BLaER1 (cell line): ENCODE data around the gene KLK8.
"Not testable (repeated sequence)": the region's sequence is repeated elsewhere in the genome, so short reads cannot be mapped to it uniquely, and the experiment has no call there.

Experiments used
- H3K27ac ChIP-seq: shearing (Covaris generic); formaldehyde crosslinking; 2 replicates; pipeline ENCODE4 v1.8.1; 2022
- H3K27me3 ChIP-seq: shearing (Covaris generic); formaldehyde crosslinking; 2 replicates; pipeline ENCODE4 v1.8.1; 2022
- H3K36me3 ChIP-seq: shearing (Covaris generic); formaldehyde crosslinking; 2 replicates; pipeline ENCODE4 v1.8.1; 2022
- H3K4me1 ChIP-seq: shearing (Covaris generic); formaldehyde crosslinking; 2 replicates; pipeline ENCODE4 v1.8.1; 2022
- H3K4me2 ChIP-seq: shearing (Covaris generic); formaldehyde crosslinking; 2 replicates; pipeline ENCODE4 v1.8.1; 2022
- H3K4me3 ChIP-seq: shearing (Covaris generic); formaldehyde crosslinking; 2 replicates; pipeline ENCODE4 v1.8.1; 2022
- H3K9ac ChIP-seq: shearing (Covaris generic); formaldehyde crosslinking; 2 replicates; pipeline ENCODE4 v1.8.1; 2022
- H3K9me3 ChIP-seq: shearing (Covaris generic); formaldehyde crosslinking; 2 replicates; pipeline ENCODE4 v1.8.1; 2022
- H4K20me1 ChIP-seq: shearing (Covaris generic); formaldehyde crosslinking; 2 replicates; pipeline ENCODE4 v1.8.1; 2022
- Cebpa-rat ChIP-seq: shearing (Covaris generic); IDR thresholded peaks from 2 replicates; pipeline ENCODE4 v1.8.1; 2022

KLK8 gene

GRCh38 chr19:50994129-50994528 is 7.3 kb downstream of the KLK8 start:
- no peak overlapping the region for H3K9ac ChIP-seq
- H3K36me3 ChIP-seq: no peaks in the 10 kb centered on the region
- TF ChIP-seq Cebpa-rat: no peak
- H3K4me2 ChIP-seq: no peak overlapping the region
- no peak overlapping the region for H3K27ac ChIP-seq
- H3K27me3 ChIP-seq: no peaks in the 10 kb centered on the region
- H3K4me3 ChIP-seq: no peak overlapping the region
- H3K4me1 ChIP-seq: no peaks in the 10 kb centered on the region
- H4K20me1 ChIP-seq: no peaks in the 10 kb centered on the region
- peaks cover 5% of the 10 kb centered on the region for H3K9me3 ChIP-seq

GRCh38 chr19:50992666-50993035 is 8.8 kb downstream of the KLK8 start:
- Histone ChIP-seq H3K4me1 (no peaks in the 10 kb centered on the region), H3K36me3 (no peaks in the 10 kb centered on the region), H3K27ac (no peak overlapping the region), H3K9me3 (peaks cover 5% of the 10 kb centered on the region), H3K4me2 (no peak overlapping the region), H3K27me3 (no peaks in the 10 kb centered on the region), H4K20me1 (no peaks in the 10 kb centered on the region), H3K4me3 (no peak overlapping the region), H3K9ac (no peak overlapping the region)
- no peak for TF ChIP-seq Cebpa-rat

- H3K27ac ChIP-seq, H3K9ac ChIP-seq, H3K9me3 ChIP-seq, H3K4me3 ChIP-seq, H3K36me3 ChIP-seq, H3K27me3 ChIP-seq, H3K4me1 ChIP-seq, H3K4me2 ChIP-seq, H4K20me1 ChIP-seq: not testable (repeated sequence)
These were observed 17.0 kb downstream of the KLK8 start for GRCh38 chr19:50984416-50984815.

- Histone ChIP-seq H3K9me3 (no peaks in the 10 kb centered on the region), H3K4me3 (no peak within 1 kb of the TSS), H3K36me3 (no peaks in the 10 kb centered on the region), H4K20me1 (no peaks in the 10 kb centered on the region), H3K27ac (no peak within 1 kb of the TSS), H3K27me3 (0 out of 2 replicates have a peak, but pooled peaks cover 8% of the 10 kb centered on the region), H3K4me1 (no peaks in the 10 kb centered on the region), H3K4me2 (no peak within 1 kb of the TSS), H3K9ac (no peak within 1 kb of the TSS)
- TF ChIP-seq Cebpa-rat: no peak
These were observed 17.6 kb downstream of the KLK8 start, which contains the start of gene KLK7 for GRCh38 chr19:50983625-50984292. TSS of gene KLK7 (minus strand) at chr19:50983917. CDS start at chr19:50982399, 1,518 bp downstream.

- 0 out of 2 replicates have a peak, but pooled peaks cover 8% of the 10 kb centered on the region for H3K27me3 ChIP-seq
- no peak overlapping the region for H3K4me3 ChIP-seq
- no peaks in the 10 kb centered on the region for H4K20me1 ChIP-seq
- no peak overlapping the region for H3K9ac ChIP-seq
- no peak for TF ChIP-seq Cebpa-rat
- no peaks in the 10 kb centered on the region for H3K9me3 ChIP-seq
- no peaks in the 10 kb centered on the region for H3K36me3 ChIP-seq
- H3K27ac ChIP-seq: no peak overlapping the region
- no peak overlapping the region for H3K4me2 ChIP-seq
- H3K4me1 ChIP-seq: no peaks in the 10 kb centered on the region
These were observed 19.2 kb downstream of the KLK8 start for GRCh38 chr19:50982186-50982585.

- H3K9ac ChIP-seq: no peak overlapping the region
- no peak for TF ChIP-seq Cebpa-rat
- no peaks in the 10 kb centered on the region for H3K9me3 ChIP-seq
- no peaks in the 10 kb centered on the region for H3K4me1 ChIP-seq
- no peaks in the 10 kb centered on the region for H4K20me1 ChIP-seq
- H3K27me3 ChIP-seq: 0 out of 2 replicates have a peak, but pooled peaks cover 8% of the 10 kb centered on the region
- H3K36me3 ChIP-seq: no peaks in the 10 kb centered on the region
- H3K4me3 ChIP-seq: no peak overlapping the region
- no peak overlapping the region for H3K27ac ChIP-seq
- no peak overlapping the region for H3K4me2 ChIP-seq
These were observed 19.7 kb downstream of the KLK8 start for GRCh38 chr19:50981587-50982146.

- Histone ChIP-seq H3K4me3 (no peak overlapping the region), H3K9me3 (no peaks in the 10 kb centered on the region), H3K9ac (no peak overlapping the region), H4K20me1 (no peaks in the 10 kb centered on the region), H3K4me2 (no peak overlapping the region), H3K36me3 (no peaks in the 10 kb centered on the region), H3K27me3 (0 out of 2 replicates have a peak, but pooled peaks cover 8% of the 10 kb centered on the region), H3K4me1 (no peaks in the 10 kb centered on the region), H3K27ac (no peak overlapping the region)
- no peak for TF ChIP-seq Cebpa-rat
These were observed 21.2 kb downstream of the KLK8 start for GRCh38 chr19:50980208-50980607.

GRCh38 chr19:50979758-50980157 is 21.6 kb downstream of the KLK8 start:
- Histone ChIP-seq H3K36me3 (no peaks in the 10 kb centered on the region), H3K27me3 (0 out of 2 replicates have a peak, but pooled peaks cover 8% of the 10 kb centered on the region), H3K9me3 (no peaks in the 10 kb centered on the region), H3K9ac (no peak overlapping the region), H3K4me3 (no peak overlapping the region), H3K27ac (no peak overlapping the region), H3K4me1 (no peaks in the 10 kb centered on the region), H4K20me1 (no peaks in the 10 kb centered on the region), H3K4me2 (no peak overlapping the region)
- no peak for TF ChIP-seq Cebpa-rat

GRCh38 chr19:50978772-50979390 is 22.5 kb downstream of the KLK8 start:
- Histone ChIP-seq H3K4me1 (no peaks in the 10 kb centered on the region), H3K9me3 (no peaks in the 10 kb centered on the region), H3K36me3 (no peaks in the 10 kb centered on the region), H4K20me1 (no peaks in the 10 kb centered on the region), H3K4me2 (no peak overlapping the region), H3K9ac (no peak overlapping the region), H3K4me3 (no peak overlapping the region), H3K27me3 (0 out of 2 replicates have a peak, but pooled peaks cover 8% of the 10 kb centered on the region), H3K27ac (no peak overlapping the region)
- TF ChIP-seq Cebpa-rat: no peak

- H3K4me3 ChIP-seq: no peak overlapping the region
- no peaks in the 10 kb centered on the region for H3K9me3 ChIP-seq
- H3K36me3 ChIP-seq: no peaks in the 10 kb centered on the region
- no peak overlapping the region for H3K4me2 ChIP-seq
- no peaks in the 10 kb centered on the region for H3K4me1 ChIP-seq
- no peaks in the 10 kb centered on the region for H4K20me1 ChIP-seq
- no peak overlapping the region for H3K9ac ChIP-seq
- no peak for TF ChIP-seq Cebpa-rat
- H3K27me3 ChIP-seq: 0 out of 2 replicates have a peak, but pooled peaks cover 8% of the 10 kb centered on the region
- H3K27ac ChIP-seq: no peak overlapping the region
These were observed 23.8 kb downstream of the KLK8 start for GRCh38 chr19:50977626-50978025.
